K562 (cell line): Measurements from ENCODE around the gene STK25. TPM values are rescaled to one million over a fixed set of nuclear protein-coding genes. Genes with fewer than 3 reads are reported as not detected.
A peak's percentile ranks its signal among the peaks of the same experiment; 100 is the strongest.

Experiments
- ARID1B ChIP-seq: fragments of 450-650 bp; IDR thresholded peaks from 2 replicates; pipeline ENCODE4 v1.6.1; 2016; ENCODE audit warnings: antibody characterized with exemption, mild to moderate bottlenecking, inconsistent platforms
- ASH1L ChIP-seq: fragments of 450-650 bp; IDR thresholded peaks from 2 replicates; pipeline ENCODE4 v1.6.1; 2018; ENCODE audit warnings: borderline replicate concordance, mild to moderate bottlenecking, low read depth; ENCODE audit not compliant: partially characterized antibody
- CBFA2T3 ChIP-seq: fragments of 450-650 bp; IDR thresholded peaks from 2 replicates; pipeline ENCODE4 v1.6.1; 2017
- NFIC ChIP-seq: fragments of 450-650 bp; IDR thresholded peaks from 2 replicates; pipeline ENCODE4 v1.6.1; 2017; ENCODE audit warnings: mild to moderate bottlenecking, inconsistent platforms
- TAL1 ChIP-seq: fragments of 450-650 bp; IDR thresholded peaks from 2 replicates; pipeline ENCODE4 v1.6.1; 2016; ENCODE audit warnings: mild to moderate bottlenecking
- TCF3 ChIP-seq: sonication (generic); formaldehyde crosslinking; IDR thresholded peaks from 2 replicates; pipeline ENCODE4 v1.4.0; 2020; ENCODE audit warnings: mild to moderate bottlenecking, missing genetic modification reagents
- ZBTB40 ChIP-seq, 2 experiments: fragments of 450-650 bp in 1 of 2; sonication (generic) in 1 of 2; formaldehyde crosslinking in 1 of 2; IDR thresholded peaks; 2 replicates each; pipeline versions ENCODE4 v1.7.1 to v1.9.0; 2016 to 2022; ENCODE audit warnings: inconsistent platforms in 1 of 2, mild to moderate bottlenecking in 1 of 2, missing genetic modification reagents in 1 of 2
- polyA plus RNA-seq, 8 experiments: library from polyadenylated mRNA; depleted of rRNA in 4 of 8; stranded (reverse) in 5 of 8; unstranded in 3 of 8; fragments of >200 nt; fragmentation: Nextera tagmentation in 2 of 8; fragmentation: Illumina TruSeq in 1 of 8; extraction: Ambion mirVana in 2 of 8; extraction: Trizol in 1 of 8; gene quantifications; 2 replicates each; pipeline versions ENCODE4 v1.2.1 to v1.2.3, GENCODE V29; 2011 to 2014; ENCODE audit warnings: inconsistent platforms in 1 of 8, missing spikeins in 1 of 8
- total RNA-seq, 7 experiments: library from RNA; depleted of rRNA in 6 of 7; stranded (reverse); fragments of >200 nt in 6 of 7; fragmentation: Illumina TruSeq in 2 of 7; extraction: Trizol in 2 of 7; gene quantifications; 2 replicates each; pipeline versions ENCODE4 v1.2.1 to v1.2.3, GENCODE V29; 2011 to 2021; ENCODE audit warnings: low replicate concordance in 1 of 7

Gene STK25
- total and polyA plus RNA-seq, 9 of the 15 experiments (the other 6 are each of a cell fraction or from before 2014, with no cell fraction given): 5.4 to 177 (median 116) TPM

- TF ChIP-seq ZBTB40 (IDR thresholded peaks at IDR 0.05) (peak; percentile 54), ZBTB40 (CRISPR knock-in tag; IDR thresholded peaks at IDR 0.05) (no peak), ASH1L (no peak), ARID1B (0 out of 2 replicates have a peak, but pooled peaks have one; percentile 29), CBFA2T3 (peak; percentile 73), TCF3 (CRISPR knock-in tag) (peak; percentile 70), NFIC (0 out of 2 replicates have a peak, but pooled peaks have one; percentile 15), TAL1 (peak; percentile 48; the same call in 1 of the 2 replicates)
Measured at GRCh38 chr2:241451840-241452506, 56.4 kb downstream of the STK25 start (continued).
